GM19238 (cell line): ENCODE data around the gene TSPAN7.

Source experiments
- DNase-seq: peaks from one replicate; pipeline ENCODE4 v3.0.0; 2011; ENCODE audit warnings: low spot score; ENCODE audit not compliant: insufficient read length

TSPAN7 gene, protein sequence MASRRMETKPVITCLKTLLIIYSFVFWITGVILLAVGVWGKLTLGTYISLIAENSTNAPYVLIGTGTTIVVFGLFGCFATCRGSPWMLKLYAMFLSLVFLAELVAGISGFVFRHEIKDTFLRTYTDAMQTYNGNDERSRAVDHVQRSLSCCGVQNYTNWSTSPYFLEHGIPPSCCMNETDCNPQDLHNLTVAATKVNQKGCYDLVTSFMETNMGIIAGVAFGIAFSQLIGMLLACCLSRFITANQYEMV

DNA sequence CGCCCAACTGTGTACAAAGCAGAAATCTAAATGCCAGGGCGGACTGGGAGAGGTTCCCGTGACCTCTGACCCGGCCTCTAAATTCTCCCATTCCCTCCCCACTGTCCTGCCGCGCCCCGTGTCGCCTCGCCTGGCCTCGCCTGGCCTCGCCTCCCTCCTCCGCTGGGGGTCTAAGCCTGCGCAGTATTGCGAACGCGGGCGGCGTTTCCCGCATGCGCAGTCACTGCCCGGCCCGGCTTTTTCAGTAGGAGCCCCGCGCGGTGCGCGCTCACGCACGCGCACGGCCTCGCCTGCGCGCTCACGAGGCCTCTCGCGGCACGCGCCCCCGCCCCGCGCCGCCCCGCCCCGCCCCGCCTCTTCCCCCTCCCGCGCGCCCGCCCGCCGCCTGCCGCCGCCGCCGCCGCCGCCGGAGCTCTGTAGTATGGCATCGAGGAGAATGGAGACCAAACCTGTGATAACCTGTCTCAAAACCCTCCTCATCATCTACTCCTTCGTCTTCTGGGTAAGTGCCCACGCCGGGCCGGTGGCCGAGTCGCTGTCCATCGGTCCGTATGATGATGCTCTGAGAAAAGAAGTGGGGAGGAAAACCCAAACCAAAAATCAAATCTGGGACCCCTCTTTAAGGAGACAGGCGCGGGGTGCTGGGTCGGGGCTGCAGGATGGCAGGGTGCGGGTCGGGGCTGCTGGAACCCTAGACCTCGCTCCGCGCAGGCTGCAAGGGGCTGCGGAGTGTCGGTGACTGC lies at the start of gene TSPAN7:
Gene TSPAN7, plus strand, starts transcription at position 417 of the 743 bp plus-strand sequence. Its CDS starts 5 bp downstream, at position 422.
- DNase-seq: peak; percentile 16

DNA sequence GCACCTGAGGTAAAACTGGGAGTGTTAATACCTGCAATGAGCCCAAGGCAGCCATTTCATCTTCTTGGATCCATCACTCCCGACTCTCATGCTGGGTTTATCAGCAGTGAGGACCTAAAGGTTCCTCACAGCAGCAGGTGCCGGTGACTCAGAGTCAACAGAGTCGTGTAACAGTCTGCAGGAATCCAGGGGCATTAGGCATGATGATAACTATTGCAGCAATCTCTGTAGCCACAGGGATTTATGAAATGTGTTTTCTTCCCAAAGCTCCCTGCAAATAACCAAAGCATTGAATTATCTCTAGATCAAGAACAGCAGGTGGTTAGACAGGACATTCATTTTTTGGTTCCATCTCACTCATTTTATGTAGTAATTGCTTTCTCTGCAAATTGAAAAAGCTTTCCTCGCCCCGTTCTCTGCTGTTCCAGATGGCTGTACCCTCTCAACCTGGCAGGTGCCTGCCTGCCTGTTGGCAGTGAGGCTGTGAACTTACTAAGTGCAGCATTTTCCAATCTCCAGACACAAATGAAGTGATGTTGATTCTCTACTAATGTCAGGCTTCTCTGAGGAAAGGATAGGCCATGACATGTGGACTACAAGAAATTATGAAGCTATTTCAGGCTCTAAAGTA lies 48.1 kb upstream of the TSPAN7 start:
- no peak for DNase-seq

DNA sequence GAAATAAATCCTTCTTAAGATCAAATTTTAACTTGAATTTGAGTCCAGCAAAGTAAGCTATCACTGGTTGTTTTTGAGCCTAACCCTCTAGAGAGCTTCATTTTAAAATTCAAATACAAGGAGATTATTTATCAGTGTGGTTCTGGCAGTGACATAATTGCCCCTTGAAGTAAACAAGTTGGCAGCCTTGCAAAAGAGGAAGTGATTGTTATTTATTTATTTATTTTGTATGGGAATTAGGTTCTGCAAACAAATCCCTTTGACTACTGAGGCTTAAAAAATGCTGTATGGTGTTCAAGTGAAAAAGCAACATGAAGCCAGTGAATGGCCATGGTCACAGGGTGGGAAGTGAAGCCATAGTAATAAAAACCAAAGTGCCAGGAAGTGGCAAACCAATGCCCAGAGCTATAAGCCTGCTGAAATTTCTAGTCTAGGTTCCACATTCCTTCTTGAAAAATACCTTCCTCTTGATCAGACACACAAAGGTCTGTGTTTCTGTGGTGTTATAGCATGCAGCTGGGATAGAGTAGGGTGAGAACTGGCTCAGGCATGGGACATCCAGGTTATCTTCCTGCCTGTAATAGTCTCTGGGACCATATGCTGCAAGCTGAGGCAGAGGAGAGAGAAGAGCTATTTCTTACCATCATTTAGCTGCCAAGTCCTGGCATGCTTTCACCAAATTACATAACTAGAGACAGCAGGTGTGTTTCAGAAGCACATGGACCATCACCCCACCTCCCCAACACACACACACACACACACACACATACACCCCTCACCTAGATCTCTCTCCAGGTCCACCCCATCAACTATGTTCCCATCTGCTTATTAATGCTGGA lies 47.1 kb upstream of the TSPAN7 start:
- no peak for DNase-seq

DNA sequence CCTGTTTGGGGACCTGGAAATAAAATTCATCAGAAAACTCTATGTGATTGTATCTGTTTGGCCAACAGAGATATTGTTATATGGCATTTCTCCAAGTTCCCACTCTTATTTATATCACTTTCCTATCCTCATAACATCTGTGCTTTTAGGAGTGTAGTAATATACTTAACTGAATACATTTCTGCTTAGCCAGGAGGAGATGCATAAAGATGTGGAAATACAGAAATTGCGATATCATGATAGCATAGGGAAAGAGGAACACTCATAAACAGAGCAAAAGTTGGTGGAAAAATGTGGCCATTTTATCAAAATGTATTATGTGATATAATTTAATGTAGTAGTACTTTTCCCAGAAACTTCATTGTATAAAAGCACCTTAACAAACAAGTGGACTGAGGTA lies 46.1 kb upstream of the TSPAN7 start:
- no peak for DNase-seq

DNA sequence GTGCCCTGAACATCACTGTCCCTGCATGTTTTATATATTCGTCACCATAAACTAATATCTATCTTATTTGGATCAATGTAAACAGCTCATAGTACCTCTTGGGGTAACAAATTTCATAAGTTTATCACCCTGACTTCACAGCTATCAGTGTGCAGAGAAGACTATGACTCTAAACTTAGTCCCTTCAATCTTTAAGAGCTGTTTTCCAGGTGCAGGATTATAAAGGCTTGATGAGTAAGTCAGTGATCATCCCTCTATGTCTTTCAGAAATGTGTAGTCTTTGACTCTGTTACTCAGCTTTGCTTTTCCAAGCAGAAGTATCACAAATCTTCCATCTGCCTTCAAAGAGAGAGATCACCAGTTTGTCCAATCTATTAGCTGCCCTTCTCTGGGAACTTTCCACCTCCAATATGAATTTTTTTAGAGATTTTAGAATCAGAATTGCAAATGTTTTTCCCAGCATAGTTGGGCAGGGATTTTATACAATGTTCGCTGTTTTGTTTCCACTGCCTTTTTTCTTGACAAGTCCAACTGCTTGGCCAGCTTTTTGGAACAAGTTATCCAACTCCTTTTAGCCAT lies 45.1 kb upstream of the TSPAN7 start:
- DNase-seq: no peak

DNA sequence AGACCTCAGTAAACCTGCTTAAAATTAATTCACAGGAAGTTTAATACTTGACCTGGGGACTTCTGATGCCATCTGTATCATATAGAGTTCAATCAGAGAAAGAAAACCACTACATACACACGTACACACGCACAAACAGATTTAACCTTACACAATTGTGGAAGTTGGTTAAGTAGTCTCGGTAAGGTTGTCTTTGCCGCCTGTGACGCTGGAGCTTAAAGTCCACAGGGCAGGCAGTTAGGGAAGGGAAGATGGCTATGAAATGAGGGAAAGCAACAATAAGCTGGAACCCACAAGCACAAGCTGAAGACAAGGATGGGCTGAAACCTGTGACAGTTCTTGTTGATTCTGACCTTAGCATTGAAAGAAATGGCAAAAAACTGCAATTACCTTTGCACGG lies 41.7 kb upstream of the TSPAN7 start:
- DNase-seq: no peak

DNA sequence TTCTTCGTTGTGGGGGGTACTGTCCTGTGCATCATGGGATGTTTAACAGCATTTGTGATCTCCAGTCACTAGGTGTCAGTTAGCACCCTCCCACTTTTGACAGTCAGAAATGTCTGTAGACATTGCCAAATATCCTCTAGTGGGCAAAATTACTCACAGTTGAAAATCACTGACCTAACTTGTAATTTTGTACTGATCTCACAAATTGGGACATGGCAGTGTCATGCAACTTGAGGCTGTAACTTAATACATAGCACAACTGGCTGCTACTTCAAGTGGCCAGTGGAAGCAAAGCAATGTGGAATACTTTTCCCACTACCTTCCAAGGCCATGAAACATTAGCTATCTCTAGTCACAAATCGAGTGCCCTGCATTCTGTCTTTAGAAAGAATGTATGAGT lies 23.2 kb upstream of the TSPAN7 start:
- no peak for DNase-seq

DNA sequence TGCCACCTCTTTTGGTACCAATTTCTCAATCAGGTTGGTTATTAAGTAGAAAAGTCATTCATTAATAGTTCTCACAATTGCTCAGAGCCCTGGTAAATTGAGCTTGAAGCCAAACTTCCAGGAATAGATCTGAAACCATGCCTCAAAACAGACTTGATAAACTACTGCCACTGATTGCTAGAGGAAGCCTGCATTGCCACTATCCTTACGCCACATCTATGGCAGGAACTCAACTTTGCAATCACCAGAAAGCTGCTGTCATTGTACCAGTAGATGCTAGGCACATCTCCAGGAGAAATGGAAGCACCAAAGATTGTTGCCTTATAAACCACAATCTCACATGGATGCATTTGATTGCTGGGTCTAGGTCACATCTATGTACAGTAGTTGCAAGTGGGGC lies 21.6 kb upstream of the TSPAN7 start:
- no peak for DNase-seq

DNA sequence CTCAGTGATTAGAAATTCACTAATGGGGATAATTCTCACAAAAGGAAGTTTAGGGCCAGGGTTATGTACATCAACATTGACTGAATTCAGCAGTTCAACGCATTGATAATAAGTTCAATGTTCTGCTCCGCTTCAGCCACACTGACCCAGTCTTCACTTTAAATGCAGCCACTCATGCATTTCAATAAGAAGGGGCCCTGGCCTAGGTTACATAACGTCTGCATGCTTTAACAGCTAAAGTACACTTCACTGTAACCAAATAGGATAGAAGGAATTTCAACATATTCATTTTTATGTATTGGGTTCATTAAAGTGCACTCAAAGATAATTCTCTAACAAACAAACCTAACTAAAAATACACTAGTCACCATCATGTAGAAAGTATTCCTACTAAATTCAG lies 12.8 kb upstream of the TSPAN7 start:
- no peak for DNase-seq

DNA sequence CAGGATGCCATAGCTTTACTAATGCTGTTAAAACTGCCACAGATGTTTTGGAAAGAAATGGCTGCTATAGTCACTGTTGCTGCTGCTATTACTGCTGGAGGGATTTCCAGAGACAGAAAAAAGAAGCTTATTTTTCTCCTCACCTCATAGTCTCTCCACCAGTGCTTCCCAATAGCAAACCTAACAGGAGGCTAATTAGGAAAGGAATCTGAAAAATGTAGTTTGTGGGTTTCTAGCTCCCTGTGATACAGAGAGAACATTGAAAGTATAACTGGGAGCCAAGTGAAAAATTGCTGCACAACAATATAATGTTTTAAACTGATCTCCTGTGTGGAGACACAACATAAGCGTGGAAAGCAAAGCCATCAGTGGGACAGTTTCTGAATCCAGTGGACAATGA lies 8.6 kb upstream of the TSPAN7 start:
- no peak for DNase-seq

DNA sequence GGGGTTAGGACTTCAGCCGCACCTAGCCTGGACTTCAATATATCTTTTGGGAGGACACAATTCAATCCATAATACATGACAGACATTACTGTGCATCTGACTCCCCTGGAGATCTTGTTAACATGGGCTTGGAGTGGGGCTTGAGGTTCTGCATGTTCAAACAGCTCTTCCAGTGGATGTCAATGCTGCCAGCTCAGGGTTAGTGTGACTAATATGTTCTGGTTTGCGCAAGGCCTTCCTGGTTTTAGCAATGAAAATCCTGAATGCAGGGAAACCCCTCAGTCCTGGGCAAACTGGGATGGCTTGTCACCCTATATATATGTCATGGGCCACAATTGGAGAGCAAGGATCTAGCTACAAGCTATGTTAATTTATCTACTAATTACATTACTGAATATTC lies 2.7 kb upstream of the TSPAN7 start:
- no peak for DNase-seq

DNA sequence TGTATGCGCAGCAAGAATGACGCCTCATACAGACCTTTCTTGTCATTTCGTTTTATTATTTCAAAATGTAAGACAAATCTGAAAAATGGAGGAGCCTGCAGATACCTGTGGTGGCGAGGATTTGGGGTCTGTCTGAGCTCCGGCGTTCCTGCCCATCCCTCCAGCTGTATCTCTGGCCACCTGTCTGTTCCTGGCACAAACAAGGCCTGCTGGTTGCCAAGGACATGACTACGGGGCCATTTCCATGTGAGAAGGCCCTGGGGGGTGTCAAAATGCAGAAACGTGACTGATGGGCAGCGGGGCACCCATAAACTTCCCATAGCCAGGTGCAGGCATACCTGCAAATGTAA lies 591 bp upstream of the TSPAN7 start:
- DNase-seq: no peak

DNA sequence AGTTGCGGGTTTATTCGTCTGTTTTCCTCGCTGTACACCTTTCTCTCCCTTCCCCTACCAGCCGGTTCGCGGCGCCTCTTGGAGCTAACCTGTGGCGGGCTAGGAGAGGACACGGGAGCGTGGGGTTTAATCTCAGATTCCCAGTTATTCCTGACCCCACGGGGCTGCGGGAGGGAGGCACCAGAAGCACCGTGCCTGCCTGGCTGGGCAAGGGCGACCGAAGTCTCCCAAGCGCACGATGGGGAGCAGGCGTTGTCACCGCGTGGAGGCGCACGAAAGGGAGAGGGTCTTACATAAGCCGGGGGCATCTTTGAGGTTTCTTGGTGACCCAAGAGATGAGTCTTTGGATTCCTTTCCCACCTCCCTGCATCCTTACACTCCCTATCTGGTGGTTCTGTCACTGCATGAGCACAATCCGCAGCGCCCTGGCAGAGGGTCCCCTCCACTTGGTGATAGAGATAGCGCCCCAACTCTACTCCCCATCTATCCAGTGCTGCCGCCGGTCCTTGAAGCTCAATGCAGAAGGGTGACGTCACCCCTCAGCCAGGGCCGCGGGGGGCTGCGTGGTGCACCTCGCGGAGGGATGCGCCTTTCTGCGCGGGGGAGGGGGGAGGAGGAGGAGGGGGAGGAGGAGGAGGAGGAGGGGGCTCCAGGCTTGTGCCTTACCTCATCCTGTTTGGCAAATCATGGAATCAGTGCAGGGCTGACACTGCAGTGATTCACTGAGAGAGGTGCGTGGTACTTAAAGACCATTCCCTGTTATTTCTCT lies 793 bp downstream of the TSPAN7 start:
- no peak for DNase-seq

DNA sequence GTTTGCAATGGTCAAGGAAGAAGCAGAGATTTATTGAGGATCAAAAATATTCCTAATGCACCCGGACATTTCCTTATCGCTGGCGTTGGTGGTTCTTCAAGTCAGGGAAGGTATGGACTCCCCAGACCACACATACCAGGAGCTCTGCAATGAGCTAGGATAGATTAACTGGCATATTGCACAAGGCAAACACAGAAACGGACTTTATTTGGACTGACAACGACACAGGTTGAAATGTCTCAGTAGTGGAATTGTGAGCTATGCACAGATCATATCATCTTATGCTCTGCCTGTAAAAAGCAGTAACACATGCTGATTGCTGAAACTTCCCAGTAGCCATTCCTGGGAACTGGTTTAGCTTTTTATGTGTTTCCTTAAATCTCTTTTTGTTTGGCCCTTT lies 1.7 kb downstream of the TSPAN7 start:
- no peak for DNase-seq

DNA sequence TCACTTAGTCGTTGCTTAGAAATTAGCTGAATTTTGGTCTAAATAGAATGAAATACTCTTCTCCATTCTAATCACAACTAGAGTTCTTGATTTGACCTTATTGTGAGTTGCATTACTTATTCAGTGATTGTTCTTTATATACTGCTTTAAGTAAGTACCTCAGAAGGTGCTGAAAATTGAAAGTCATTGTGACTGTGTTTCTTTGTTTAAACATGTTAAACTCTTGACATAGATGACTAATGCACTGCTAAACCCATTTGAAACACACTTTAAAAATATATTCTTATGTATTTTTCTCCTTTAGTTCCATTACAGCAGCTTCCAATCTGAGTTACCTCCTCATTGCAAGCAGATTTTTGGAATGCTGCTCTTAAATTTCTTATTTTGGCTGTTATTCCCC lies 9.1 kb downstream of the TSPAN7 start:
- DNase-seq: no peak

DNA sequence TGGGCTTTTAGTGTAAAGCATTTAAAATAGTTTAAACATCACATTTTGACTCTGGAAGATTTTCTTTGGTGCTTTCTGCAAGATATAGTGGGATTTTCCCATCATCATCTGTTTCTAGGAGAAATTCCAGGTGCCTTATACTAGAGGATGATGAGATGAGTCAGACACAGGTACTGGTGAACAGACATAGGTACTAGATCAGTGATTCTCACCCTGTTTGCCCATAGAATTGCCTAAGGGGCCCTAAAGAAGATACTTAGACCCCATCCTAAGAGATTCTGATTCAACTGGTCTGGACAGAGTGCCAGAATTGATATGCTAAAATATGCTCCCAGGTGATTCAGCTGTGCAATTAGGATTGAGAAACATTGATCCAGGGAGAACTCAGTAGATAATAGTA lies 9.7 kb downstream of the TSPAN7 start:
- DNase-seq: no peak

DNA sequence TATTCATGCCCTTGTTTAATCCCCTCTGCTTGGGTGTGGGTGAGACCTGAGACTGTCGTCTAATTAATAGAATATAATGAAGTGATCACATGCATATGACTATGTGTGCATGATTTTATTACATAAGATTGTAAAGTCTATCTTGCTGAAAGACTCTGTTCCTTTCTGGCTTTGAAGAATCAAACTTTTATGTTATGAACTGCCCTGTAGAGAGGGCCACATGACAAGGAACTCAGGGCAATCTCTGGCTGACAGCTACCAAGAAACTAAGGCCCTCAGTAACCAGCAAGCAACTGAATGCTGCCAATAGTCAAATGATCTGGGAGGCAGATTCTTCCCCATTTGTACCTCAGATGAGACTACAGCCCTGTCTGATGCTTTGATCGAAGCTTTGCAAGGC lies 13.5 kb downstream of the TSPAN7 start:
- DNase-seq: no peak

DNA sequence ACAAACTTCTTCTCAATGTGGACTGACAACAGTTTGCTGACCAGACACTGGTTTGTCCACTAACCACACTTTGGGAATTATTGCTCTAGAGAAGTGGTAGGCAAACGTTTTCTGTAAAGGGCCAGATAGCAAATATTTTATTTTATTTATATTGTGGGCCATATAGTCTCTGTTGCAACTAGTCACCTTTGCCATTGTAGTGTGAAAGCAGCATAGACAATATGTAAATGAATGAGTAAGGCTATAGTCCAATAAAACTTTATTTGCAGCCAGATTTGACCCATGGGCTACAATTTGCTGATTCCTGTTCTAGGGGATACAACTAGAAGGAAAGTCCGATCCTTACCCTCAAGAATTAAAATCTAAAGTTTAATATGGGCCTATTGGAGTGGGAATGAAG lies 14.5 kb downstream of the TSPAN7 start:
- no peak for DNase-seq

DNA sequence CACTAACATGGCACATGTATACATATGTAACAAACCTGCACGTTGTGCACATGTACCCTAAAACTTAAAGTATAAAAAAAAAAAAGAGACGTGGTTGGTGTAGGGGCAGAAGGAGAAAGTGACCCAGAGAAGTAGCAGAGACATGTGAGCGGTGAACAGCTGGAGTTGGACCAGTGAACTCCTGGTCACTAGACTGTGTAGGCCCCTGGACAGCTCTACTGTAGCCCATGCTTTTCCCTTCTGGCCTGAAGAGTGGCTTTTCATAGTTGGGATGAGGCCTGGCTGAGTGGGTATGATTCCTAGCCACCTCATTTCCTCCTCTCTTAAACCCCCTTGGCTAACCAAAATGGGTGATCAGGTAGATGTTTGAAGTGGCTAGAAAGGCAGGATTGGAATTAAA lies 16.4 kb downstream of the TSPAN7 start:
- DNase-seq: no peak

DNA sequence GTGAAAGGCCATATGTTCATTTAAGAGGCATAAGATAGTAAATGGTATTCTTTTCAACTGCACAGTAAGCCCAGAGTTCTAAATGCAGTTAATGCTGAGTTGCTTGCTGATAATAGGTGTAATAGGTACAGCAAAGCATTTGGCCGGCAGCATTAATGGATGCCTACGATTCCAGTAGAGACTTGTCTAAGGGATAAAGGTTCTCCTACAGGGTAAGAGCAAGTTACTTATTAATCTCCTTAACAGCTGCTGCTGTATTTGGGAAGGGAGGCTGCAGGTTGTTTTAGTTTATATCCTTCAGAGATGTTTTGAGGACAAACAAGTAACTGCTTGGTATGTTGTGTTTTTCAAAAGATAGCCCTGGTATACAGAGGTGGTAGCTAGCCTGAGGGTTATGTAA lies 16.8 kb downstream of the TSPAN7 start:
- no peak for DNase-seq

DNA sequence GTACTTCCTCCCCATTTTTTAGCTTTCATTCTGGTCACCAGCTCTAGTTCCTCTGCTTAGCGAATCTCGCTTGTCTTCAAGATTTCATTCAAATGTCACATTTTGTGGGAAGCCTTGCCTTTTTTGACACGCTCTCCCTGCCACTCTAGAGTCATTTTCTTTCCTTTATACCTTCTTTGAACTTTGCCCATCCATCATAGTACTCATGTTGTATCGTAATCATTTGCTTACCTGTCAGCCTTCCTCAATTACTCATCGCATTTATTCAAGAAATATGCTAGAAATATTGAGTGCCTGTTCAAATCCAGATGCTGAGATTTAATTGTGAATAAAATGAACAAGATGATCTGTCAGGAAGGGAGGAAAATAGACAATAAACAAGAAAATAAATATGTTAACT lies 21.8 kb downstream of the TSPAN7 start:
- DNase-seq: no peak
